WTC11 (cell line): ENCODE results near the gene PSD2.

ENCODE experiments used
- CBFB ChIP-seq: sonication (generic); formaldehyde crosslinking; IDR thresholded peaks from 2 replicates; pipeline ENCODE4 v1.8.1; 2022; ENCODE audit warnings: mild to moderate bottlenecking, low read depth, missing genetic modification reagents
- CTCF ChIP-seq: fragments of 200-600 bp; IDR thresholded peaks from 2 replicates; pipeline ENCODE4 v1.8.0; 2022; ENCODE audit warnings: antibody characterized with exemption
- E2F1 ChIP-seq: sonication (generic); formaldehyde crosslinking; IDR thresholded peaks from 2 replicates; pipeline ENCODE4 v1.8.0; 2022; ENCODE audit warnings: mild to moderate bottlenecking, missing genetic modification reagents
- MAX ChIP-seq: sonication (generic); formaldehyde crosslinking; IDR thresholded peaks from 2 replicates; pipeline ENCODE4 v1.8.0; 2022; ENCODE audit warnings: mild to moderate bottlenecking, missing genetic modification reagents
- NFYB ChIP-seq: sonication (generic); formaldehyde crosslinking; conservative IDR thresholded peaks from 2 replicates; pipeline ENCODE4 v1.8.0; 2022; ENCODE audit warnings: low read depth, missing genetic modification reagents
- PREB ChIP-seq: sonication (generic); formaldehyde crosslinking; IDR thresholded peaks from 2 replicates; pipeline ENCODE4 v1.8.1; 2022; ENCODE audit warnings: mild to moderate bottlenecking, missing genetic modification reagents, moderate library complexity, borderline replicate concordance
- USF2 ChIP-seq: sonication (generic); formaldehyde crosslinking; IDR thresholded peaks from 2 replicates; pipeline ENCODE4 v1.8.1; 2023; ENCODE audit warnings: mild to moderate bottlenecking, missing genetic modification reagents, moderate library complexity

- TF ChIP-seq USF2 (CRISPR knock-in tag) (no peak), MAX (CRISPR knock-in tag) (no peak), E2F1 (CRISPR knock-in tag) (no peak), CTCF (peak; percentile 98), CBFB (no peak), NFYB (no peak), PREB (no peak)
Measured at GRCh38 chr5:139774980-139775661, 20.5 kb upstream of the PSD2 start.
